HFFc6 (cell line): Measurements from ENCODE around the gene NPAS4. TPM values are rescaled to one million over a fixed set of nuclear protein-coding genes. Genes with fewer than 3 reads are reported as not detected.

ENCODE experiments used
- DNase-seq: peaks from one replicate; pipeline ENCODE4 v3.0.0-alpha.2; 2018
- H3K27ac Mint-ChIP-seq: 2 replicates; pipeline ENCODE4 v1.8.0; 2020; ENCODE audit warnings: mild to moderate bottlenecking, mixed read lengths
- H3K27me3 Mint-ChIP-seq: 2 replicates; pipeline ENCODE4 v1.8.0; 2021; ENCODE audit warnings: mild to moderate bottlenecking, moderate library complexity, mixed read lengths; ENCODE audit not compliant: insufficient read depth
- H3K36me3 Mint-ChIP-seq: 2 replicates; pipeline ENCODE4 v1.8.0; 2021; ENCODE audit warnings: low read depth, mixed read lengths
- H3K4me1 Mint-ChIP-seq: 2 replicates; pipeline ENCODE4 v1.8.0; 2020; ENCODE audit warnings: low read depth, mixed read lengths
- H3K4me3 Mint-ChIP-seq: 2 replicates; pipeline ENCODE4 v1.8.0; 2020; ENCODE audit warnings: mild to moderate bottlenecking, moderate library complexity, mixed read lengths
- H3K9me3 Mint-ChIP-seq: 2 replicates; pipeline ENCODE4 v1.8.0; 2020; ENCODE audit warnings: mild to moderate bottlenecking, mixed read lengths
- CTCF ChIP-seq: fragments of 200-600 bp; sonication (generic); IDR thresholded peaks from 2 replicates; pipeline ENCODE4 v1.5.0; 2021; ENCODE audit warnings: antibody characterized with exemption, mild to moderate bottlenecking
- total RNA-seq, 6 experiments: library from RNA; stranded (reverse); fragmentation: NEBNext Ultra II Directional; extraction: Animal tissue kit (Norgen Biotek cat#: 25700); gene quantifications; 2 replicates in 1 of 6; 3 replicates in 5 of 6; pipeline ENCODE4 v1.2.3, GENCODE V29; 2021

The NPAS4 gene
- total RNA-seq, 6 experiments from 2014 or later, result 0.14 to 0.36 (median 0.35) TPM; not detected in 3

- no peak for TF ChIP-seq CTCF
- Mint-ChIP-seq H3K4me3 (peak overlapping the region; percentile 40; the same call in 1 of the 2 replicates), H3K9me3 (peaks cover 6% of the 10 kb centered on the region; the same call in 1 of the 2 replicates), H3K27me3 (peaks cover 34% of the 10 kb centered on the region), H3K36me3 (peaks cover 7% of the 10 kb centered on the region; the same call in 1 of the 2 replicates), H3K4me1 (peaks cover 25% of the 10 kb centered on the region), H3K27ac (peak overlapping the region; percentile 83)
- peak; percentile 96 for DNase-seq
Measured at GRCh38 chr11:66443602-66444001, 22.8 kb downstream of the NPAS4 start.

GRCh38 chr11:66447012-66447411 lies 26.2 kb downstream of the NPAS4 start:
- no peak overlapping the region for H3K27ac Mint-ChIP-seq
- peaks cover 28% of the 10 kb centered on the region for H3K4me1 Mint-ChIP-seq
- H3K36me3 Mint-ChIP-seq, result peaks cover 7% of the 10 kb centered on the region; the same call in 1 of the 2 replicates
- peaks cover 6% of the 10 kb centered on the region; the same call in 1 of the 2 replicates for H3K9me3 Mint-ChIP-seq
- H3K4me3 Mint-ChIP-seq, result no peak overlapping the region
- no peak for DNase-seq
- peaks cover 58% of the 10 kb centered on the region for H3K27me3 Mint-ChIP-seq
- no peak for TF ChIP-seq CTCF

- Mint-ChIP-seq H3K4me1 (peaks cover 20% of the 10 kb centered on the region), H3K4me3 (no peak overlapping the region), H3K36me3 (no peaks in the 10 kb centered on the region), H3K9me3 (peaks cover 1% of the 10 kb centered on the region; the same call in 1 of the 2 replicates), H3K27ac (no peak overlapping the region), H3K27me3 (peaks cover 67% of the 10 kb centered on the region)
- DNase-seq, result no peak
- TF ChIP-seq CTCF, result no peak
Measured at GRCh38 chr11:66448523-66448922, 27.7 kb downstream of the NPAS4 start.

DNA sequence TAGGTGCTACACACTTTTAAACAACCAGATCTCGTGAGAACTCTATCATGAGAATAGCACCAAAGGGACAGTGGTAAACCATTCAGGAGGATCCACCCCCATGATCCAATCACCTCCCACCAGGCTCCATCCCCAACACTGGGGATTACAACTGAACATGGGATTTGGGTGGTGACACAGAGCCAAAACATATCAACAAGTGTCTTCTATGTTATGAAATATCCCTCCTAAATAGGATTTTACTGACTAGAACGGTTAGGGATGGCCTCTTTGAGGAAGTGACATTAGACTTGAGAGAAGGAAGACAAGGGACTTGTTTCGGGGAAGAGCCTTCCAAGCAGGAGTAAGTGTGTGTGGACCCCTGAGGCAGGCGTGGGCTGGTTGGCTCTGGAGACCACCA lies 29.7 kb downstream of the NPAS4 start:
- H3K27ac Mint-ChIP-seq, result no peak overlapping the region
- no peak overlapping the region for H3K4me3 Mint-ChIP-seq
- H3K4me1 Mint-ChIP-seq, result peaks cover 6% of the 10 kb centered on the region
- DNase-seq, result no peak
- peaks cover 74% of the 10 kb centered on the region for H3K27me3 Mint-ChIP-seq
- H3K9me3 Mint-ChIP-seq, result no peaks in the 10 kb centered on the region
- H3K36me3 Mint-ChIP-seq, result no peaks in the 10 kb centered on the region
- no peak for TF ChIP-seq CTCF

- peaks cover 6% of the 10 kb centered on the region for H3K4me1 Mint-ChIP-seq
- no peak overlapping the region for H3K27ac Mint-ChIP-seq
- no peaks in the 10 kb centered on the region for H3K9me3 Mint-ChIP-seq
- no peak for DNase-seq
- H3K4me3 Mint-ChIP-seq, result no peak overlapping the region
- H3K36me3 Mint-ChIP-seq, result no peaks in the 10 kb centered on the region
- peaks cover 66% of the 10 kb centered on the region for H3K27me3 Mint-ChIP-seq
- no peak for TF ChIP-seq CTCF
Measured at GRCh38 chr11:66451663-66452062, 30.8 kb downstream of the NPAS4 start.

GRCh38 chr11:66454247-66454646 lies 33.4 kb downstream of the NPAS4 start:
- no peaks in the 10 kb centered on the region for H3K9me3 Mint-ChIP-seq
- no peak for TF ChIP-seq CTCF
- no peak overlapping the region for H3K4me3 Mint-ChIP-seq
- H3K27me3 Mint-ChIP-seq, result peaks cover 44% of the 10 kb centered on the region
- no peak for DNase-seq
- no peaks in the 10 kb centered on the region for H3K36me3 Mint-ChIP-seq
- H3K27ac Mint-ChIP-seq, result no peak overlapping the region
- H3K4me1 Mint-ChIP-seq, result peaks cover 4% of the 10 kb centered on the region; the same call in 1 of the 2 replicates
